GM19239 (cell line): ENCODE results near the gene LDLRAD1.
A peak's percentile ranks its signal among the peaks of the same experiment; 100 is the strongest.

Experiments
- DNase-seq: peaks from one replicate; pipeline ENCODE4 v3.0.0; 2011; ENCODE audit warnings: low spot score; ENCODE audit not compliant: insufficient read length
- FAIRE-seq: peaks from 2 replicates; lab custom pipeline; 2011; peaks lifted over from hg19 to GRCh38; lab: Jason Lieb, UNC

The LDLRAD1 gene

DNA sequence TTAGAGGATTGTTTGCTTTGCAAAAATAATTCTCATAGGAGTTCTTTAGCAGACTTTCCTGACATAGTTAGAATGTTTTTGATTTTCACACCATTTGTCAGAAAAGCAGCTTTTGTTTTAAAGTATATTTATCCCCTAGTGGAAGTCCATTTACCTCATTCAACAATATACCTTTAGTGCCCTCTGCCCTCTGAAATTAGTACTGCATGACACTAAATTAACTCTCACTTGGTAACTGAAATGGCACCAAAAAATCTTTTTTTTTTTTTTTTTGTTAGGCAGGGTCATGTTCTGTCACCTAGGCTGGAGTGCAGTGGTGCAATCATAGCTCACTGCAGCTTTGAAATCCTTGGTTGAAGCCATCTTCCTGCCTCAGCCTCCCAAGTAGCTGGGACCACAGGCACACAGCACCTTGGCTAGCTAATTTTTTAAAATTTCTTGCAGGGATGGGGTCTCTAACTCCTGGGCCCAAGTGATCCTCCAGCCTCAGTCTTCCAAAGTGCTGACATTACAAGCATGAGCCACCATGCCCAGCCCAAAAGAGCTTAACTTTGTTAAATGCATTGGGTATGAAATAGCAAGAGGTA, 58.2 kb downstream of the LDLRAD1 start:
- no peak for DNase-seq

More for the DNA sequence above, 58.2 kb downstream of the LDLRAD1 start:
- FAIRE-seq, result peak; percentile 77
